GM12878 (cell line): ENCODE data around the gene RNU6-9. TPM values are rescaled to one million over a fixed set of nuclear protein-coding genes. Genes with fewer than 3 reads are reported as not detected.
A peak's percentile ranks its signal among the peaks of the same experiment; 100 is the strongest.

ENCODE experiments used
- ATAC-seq: fragments of 200-7000 bp; cut with Tn5 transposase; 3 replicates; pipeline ENCODE4 v1.9.1; 2020; ENCODE audit warnings: mild to moderate bottlenecking, moderate library complexity
- BruUV-seq: library from RNA; stranded (reverse); fragments of 400-500 nt; replicated peaks from 2 replicates; lab custom pipeline; 2021; lab: Mats Ljungman, UMichigan
- CTCF ChIA-PET: fragments of 300-600 bp; sonication (Branson Sonifier 250); formaldehyde crosslinking; extraction: SDS; loops from one replicate; lab custom pipeline; 2021; ENCODE audit warnings: inconsistent platforms; lab: Yijun Ruan, JAX
- POLR2A ChIA-PET: fragments of 350-600 bp; formaldehyde crosslinking; extraction: SDS; loops from one replicate; lab custom pipeline; 2021; ENCODE audit warnings: inconsistent platforms; lab: Charles Lee
- RAD21 ChIA-PET: fragments of 300-600 bp; sonication (Branson Sonifier 250); formaldehyde crosslinking; loops from one replicate; lab custom pipeline; 2023; ENCODE audit warnings: antibody characterized with exemption; ENCODE audit not compliant: unreplicated experiment; lab: Charles Lee
- SMC1A ChIA-PET: fragments of 300-600 bp; sonication (Branson Sonifier 250); formaldehyde crosslinking; loops from one replicate; lab custom pipeline; 2023; ENCODE audit not compliant: unreplicated experiment, uncharacterized antibody; lab: Charles Lee
- DNase-seq: peaks from one replicate; pipeline ENCODE4 v3.0.0-alpha.2; 2011; ENCODE audit warnings: low read depth, low spot score
- FAIRE-seq: peaks from 3 replicates; lab custom pipeline; 2011; peaks lifted over from hg19 to GRCh38; lab: Jason Lieb, UNC
- H2AFZ ChIP-seq: 2 replicates; pipeline ENCODE4 v1.6.0; 2011; ENCODE audit warnings: low read depth, low read length, control low read depth; ENCODE audit not compliant: control insufficient read depth
- H3K27ac ChIP-seq: 2 replicates; pipeline ENCODE4 v1.5.1; 2011; ENCODE audit warnings: control low read depth; ENCODE audit not compliant: control insufficient read depth, insufficient read depth
- H3K27me3 ChIP-seq, 2 experiments: replicated peaks in 1 of 2; 2 replicates each; pipeline versions ENCODE4 v1.6.0 to v1.6.1; 2011; ENCODE audit warnings: low read length in 1 of 2; ENCODE audit not compliant: control insufficient read depth in 2 of 2, insufficient read depth in 2 of 2
- H3K36me3 ChIP-seq, 2 experiments: 2 replicates each; pipeline ENCODE4 v1.5.1; 2011; ENCODE audit warnings: low read length in 1 of 2; ENCODE audit not compliant: control insufficient read depth in 2 of 2, insufficient read depth in 2 of 2
- H3K4me1 ChIP-seq: 2 replicates; pipeline ENCODE4 v1.6.1; 2011; ENCODE audit warnings: mild to moderate bottlenecking, low read length, moderate library complexity, mixed read lengths; ENCODE audit not compliant: control insufficient read depth, insufficient read depth
- H3K4me2 ChIP-seq: 2 replicates; pipeline ENCODE4 v1.6.0; 2011; ENCODE audit warnings: control low read depth; ENCODE audit not compliant: control insufficient read depth, insufficient read depth
- H3K4me3 ChIP-seq: fragments of 200-600 bp; sonication (generic); 2 replicates; pipeline ENCODE4 v1.5.1; 2016
- H3K79me2 ChIP-seq: 2 replicates; pipeline ENCODE4 v1.6.0; 2011; ENCODE audit warnings: low read length; ENCODE audit not compliant: control insufficient read depth, insufficient read depth
- H3K9ac ChIP-seq: 2 replicates; pipeline ENCODE4 v1.8.0; 2011; ENCODE audit warnings: low read length, control low read depth, mixed read lengths; ENCODE audit not compliant: control insufficient read depth, insufficient read depth
- H3K9me3 ChIP-seq: replicated peaks from 3 replicates; pipeline ENCODE4 v1.5.1; 2011; ENCODE audit warnings: mild to moderate bottlenecking, low read length; ENCODE audit not compliant: control insufficient read depth, insufficient read depth
- H4K20me1 ChIP-seq: 2 replicates; pipeline ENCODE4 v1.6.0; 2011; ENCODE audit not compliant: control insufficient read depth, insufficient read depth
- ASH2L ChIP-seq: fragments of 300-600, 200-600 bp; sonication (generic); IDR thresholded peaks from 2 replicates; pipeline ENCODE4 v1.6.1; 2017; ENCODE audit warnings: low read depth, mild to moderate bottlenecking, borderline replicate concordance
- BCL3 ChIP-seq: IDR thresholded peaks from 2 replicates; pipeline ENCODE4 v1.6.1; 2011; ENCODE audit warnings: borderline replicate concordance, low read depth, mild to moderate bottlenecking, moderate library complexity, low read length; ENCODE audit not compliant: insufficient read depth, poor library complexity, severe bottlenecking
- BMI1 ChIP-seq: fragments of 450-650 bp; IDR thresholded peaks from 2 replicates; pipeline ENCODE4 v1.6.1; 2016; ENCODE audit warnings: mild to moderate bottlenecking, moderate library complexity, borderline replicate concordance
- CHD4 ChIP-seq: fragments of 200-600 bp; sonication (generic); IDR thresholded peaks from 2 replicates; pipeline ENCODE4 v1.6.1; 2016; ENCODE audit warnings: mild to moderate bottlenecking
- LARP7 ChIP-seq: fragments of 450-650 bp; IDR thresholded peaks from 2 replicates; pipeline ENCODE4 v1.6.1; 2017; ENCODE audit warnings: mild to moderate bottlenecking
- MYC ChIP-seq: IDR thresholded peaks from 2 replicates; pipeline ENCODE4 v1.6.1; 2011; ENCODE audit warnings: mild to moderate bottlenecking, low read length, moderate library complexity, inconsistent platforms; ENCODE audit not compliant: insufficient read depth, insufficient replicate concordance, insufficient read length, severe bottlenecking
- POLR2A ChIP-seq: IDR thresholded peaks from 2 replicates; pipeline ENCODE4 v1.6.1; 2011; ENCODE audit warnings: low read depth, mild to moderate bottlenecking, low read length
- ZNF687 ChIP-seq: fragments of 450-650 bp; IDR thresholded peaks from 2 replicates; pipeline ENCODE4 v1.6.1; 2017; ENCODE audit warnings: mild to moderate bottlenecking, moderate library complexity
- WGBS: methylation state at CpG from one replicate; pipeline ENCODE4 v1.1.6; 2016; ENCODE audit warnings: low lambda C conversion rate; ENCODE audit not compliant: insufficient replicate concordance, insufficient coverage; ENCODE audit errors: missing lambda C conversion rate; 5-methylcytosine and 5-hydroxymethylcytosine counted together
- in situ Hi-C: fragments of 300-500 bp; cut with MboI; formaldehyde crosslinking; loops from 9 replicates; pipeline ENCODE4 v1.14.3; 2018; ENCODE audit warnings: mixed read lengths
- intact Hi-C: fragments of 100-400 bp; cut with micrococcal nuclease; formaldehyde crosslinking; loops from one replicate; pipeline ENCODE4 v1.14.2; 2022; ENCODE audit not compliant: unreplicated experiment
- polyA plus RNA-seq, 11 experiments: library from polyadenylated mRNA; depleted of rRNA in 4 of 11; unstranded in 6 of 11; stranded (reverse) in 5 of 11; fragments of >200 nt; fragmentation: Nextera tagmentation in 4 of 11; fragmentation: Illumina TruSeq in 1 of 11; extraction: Ambion mirVana in 4 of 11; extraction: Trizol in 1 of 11; gene quantifications; 1 replicate in 1 of 11; 2 replicates in 10 of 11; pipeline versions ENCODE4 v1.2.1 to v1.2.3, GENCODE V29; 2011 to 2016; ENCODE audit warnings: inconsistent platforms in 2 of 11, missing spikeins in 2 of 11, low read depth in 1 of 11
- total RNA-seq, 4 experiments: library from RNA; depleted of rRNA in 3 of 4; stranded (reverse); fragments of >200 nt in 3 of 4; fragmentation: Illumina TruSeq in 1 of 4; extraction: Trizol in 1 of 4; gene quantifications; 2 replicates each; pipeline versions ENCODE4 v1.2.1 to v1.2.3, GENCODE V29; 2013 to 2021

The RNU6-9 gene
- total and polyA plus RNA-seq, 10 of the 15 experiments (the other 5 are each of a cell fraction or from before 2014, with no cell fraction given): not detected

- TF ChIP-seq BCL3: no peak
- TF ChIP-seq BMI1: no peak
- TF ChIP-seq ASH2L: no peak
- TF ChIP-seq LARP7: no peak
- no peak for TF ChIP-seq MYC
- no peak for TF ChIP-seq CHD4
Observed at GRCh38 chr19:928471-929202, 35.4 kb downstream of the RNU6-9 start (continued).

- in situ Hi-C loops: no loop called here
- WGBS: 91% methylated on average over 18 of the region's 51 CpGs
- CTCF ChIA-PET: interaction anchor here (0.7 kb wide), 1 partner anchor 19 kb away, joined by 3 read pairs; no protein-coding TSS in a partner anchor
Observed at GRCh38 chr19:929203-929890, 36.1 kb downstream of the RNU6-9 start.

More at GRCh38 chr19:929203-929890, 36.1 kb downstream of the RNU6-9 start:
- Histone ChIP-seq H3K4me3 (no peak overlapping the region), H3K9ac (no peak overlapping the region), H3K4me2 (no peak overlapping the region), H3K27me3 (no peaks in the 10 kb centered on the region), H4K20me1 (no peaks in the 10 kb centered on the region), H3K4me1 (peaks cover 15% of the 10 kb centered on the region), H3K9me3 (no peaks in the 10 kb centered on the region), H3K27ac (no peak overlapping the region), H2AFZ (no peak overlapping the region), H3K36me3 (peaks cover 5 to 7% of the 10 kb centered on the region in 2 experiments), H3K79me2 (peaks cover 70% of the 10 kb centered on the region)
- ATAC-seq: no peak
- no TSS peak for BruUV-seq
- no peak for DNase-seq
- ChIA-PET POLR2A (no interaction called here), RAD21 (interaction anchor here (0.6 kb wide), 1 partner anchor 75 kb away, joined by 3 read pairs; no protein-coding TSS in a partner anchor), SMC1A (interaction anchor here (2.0 kb wide), 1 partner anchor 21 kb away, joined by 4 read pairs; no protein-coding TSS in a partner anchor)
- TF ChIP-seq POLR2A (peak; percentile 20; the same call in 1 of the 2 replicates), ZNF687 (no peak)
- intact Hi-C loops: loop anchor here (10.0 kb wide), 1 partner anchor 315 kb away; the partner anchor contains the start of genes ATP5F1D and MIDN
- no peak for FAIRE-seq
